ENCODE measurements around the gene DAAM2. TPM values are rescaled to one million over a fixed set of nuclear protein-coding genes. Genes with fewer than 3 reads are reported as not detected.

Gene DAAM2
- total RNA-seq, 4 donors from 2014 or later = 25.9 to 84.0 (median 48.5) TPM

- intact Hi-C loops (cut with DNase I; ENCODE audit: low total_unique reads) (no loop called here), in situ Hi-C loops (cut with MboI; ENCODE audit: low sequenced_read_pairs in 4 of 4) (no loop called here)
- no peak overlapping the region for H3K4me3 ChIP-seq
- no peaks in the 10 kb centered on the region for H3K27me3 ChIP-seq
- H3K36me3 ChIP-seq = no peaks in the 10 kb centered on the region
- H3K9me3 ChIP-seq = no peaks in the 10 kb centered on the region
- ATAC-seq (no peak), DNase-seq (no peak)
- peaks cover 6 to 8% of the 10 kb centered on the region in 2 donors for H3K4me1 ChIP-seq
- H3K27ac ChIP-seq = no peak overlapping the region
- no peak for TF ChIP-seq CTCF (IDR thresholded peaks at IDR 0.05 in 4 of 5, conservative IDR thresholded peaks at IDR 0.05 in 1 of 5)
- no peak for TF ChIP-seq POLR2A (IDR thresholded peaks at IDR 0.05)
Measured at GRCh38 chr6:39787322-39787721, 4.9 kb upstream of the DAAM2 start.

GRCh38 chr6:39790772-39791171 lies 1.4 kb upstream of the DAAM2 start:
- DNase-seq (peak in 1 of 2 donors; percentile 21), ATAC-seq (peak in 1 of 2 donors; percentile 27)
- in situ Hi-C loops (cut with MboI; ENCODE audit: low sequenced_read_pairs in 4 of 4) (no loop called here), intact Hi-C loops (cut with DNase I; ENCODE audit: low total_unique reads) (loop anchor here (5.0 kb wide), 1 partner anchor 102 kb away; no protein-coding TSS in a partner anchor)
- TF ChIP-seq POLR2A (IDR thresholded peaks at IDR 0.05) (no peak), CTCF (IDR thresholded peaks at IDR 0.05 in 4 of 5, conservative IDR thresholded peaks at IDR 0.05 in 1 of 5) (no peak)
- no peaks in the 10 kb centered on the region for H3K27me3 ChIP-seq
- H3K27ac ChIP-seq = peak overlapping the region in 3 of 4 donors; percentile 74 to 87 (median 84)
- no peaks in the 10 kb centered on the region for H3K36me3 ChIP-seq
- peaks cover 9 to 19% of the 10 kb centered on the region in 2 donors for H3K4me1 ChIP-seq
- H3K9me3 ChIP-seq = no peaks in the 10 kb centered on the region
- no peak overlapping the region for H3K4me3 ChIP-seq

- no peaks in the 10 kb centered on the region for H3K27me3 ChIP-seq
Measured at GRCh38 chr6:39791311-39791710, 865 bp upstream of the DAAM2 start.

GRCh38 chr6:39792540-39793450 lies 619 bp downstream of the DAAM2 start:
- H3K4me1 ChIP-seq = peaks cover 18 to 19% of the 10 kb centered on the region in 2 donors
- intact Hi-C loops (cut with DNase I; ENCODE audit: low total_unique reads) = loop anchor here (5.0 kb wide), 1 partner anchor 100 kb away; no protein-coding TSS in a partner anchor
- ATAC-seq = peak; percentile 17 to 38

More at GRCh38 chr6:39791311-39791710, 865 bp upstream of the DAAM2 start:
- H3K4me1 ChIP-seq = peaks cover 14 to 19% of the 10 kb centered on the region in 2 donors
- peak overlapping the region; percentile 74 to 87 (median 79) for H3K27ac ChIP-seq
- H3K36me3 ChIP-seq = no peaks in the 10 kb centered on the region
- peak overlapping the region in 1 of 4 donors; percentile 88 for H3K4me3 ChIP-seq
- in situ Hi-C loops (cut with MboI; ENCODE audit: low sequenced_read_pairs in 4 of 4) (no loop called here), intact Hi-C loops (cut with DNase I; ENCODE audit: low total_unique reads) (loop anchor here (5.0 kb wide), 1 partner anchor 101 kb away; no protein-coding TSS in a partner anchor)
- TF ChIP-seq CTCF (IDR thresholded peaks at IDR 0.05 in 4 of 5, conservative IDR thresholded peaks at IDR 0.05 in 1 of 5) = peak in 2 of 5 experiments; percentile 24 to 31
- TF ChIP-seq POLR2A (IDR thresholded peaks at IDR 0.05) = no peak
- peak; percentile 35 to 65 for ATAC-seq
- no peaks in the 10 kb centered on the region for H3K9me3 ChIP-seq
- peak; percentile 32 to 44 for DNase-seq

More at GRCh38 chr6:39792540-39793450, 619 bp downstream of the DAAM2 start:
- no peaks in the 10 kb centered on the region for H3K9me3 ChIP-seq
- peak overlapping the region; percentile 74 to 87 (median 79) for H3K27ac ChIP-seq
- H3K4me3 ChIP-seq = peak overlapping the region; percentile 65 to 88 (median 67)
- H3K27me3 ChIP-seq = no peaks in the 10 kb centered on the region
- H3K36me3 ChIP-seq = no peaks in the 10 kb centered on the region
- DNase-seq = no peak
- in situ Hi-C loops (cut with MboI; ENCODE audit: low sequenced_read_pairs in 4 of 4) = no loop called here
- TF ChIP-seq POLR2A (IDR thresholded peaks at IDR 0.05) (peak in 1 of 2 donors; percentile 29), CTCF (IDR thresholded peaks at IDR 0.05 in 4 of 5, conservative IDR thresholded peaks at IDR 0.05 in 1 of 5) (no peak)

Data from gastrocnemius medialis (tissue), 4 donors.